WTC11 (cell line): ENCODE data around the gene UGT1A1.

Experiments
- ATF1 ChIP-seq: sonication (generic); formaldehyde crosslinking; IDR thresholded peaks from 2 replicates; pipeline ENCODE4 v1.8.1; 2023; ENCODE audit warnings: mild to moderate bottlenecking, moderate library complexity, missing genetic modification reagents
- CREM ChIP-seq: sonication (generic); formaldehyde crosslinking; IDR thresholded peaks from 2 replicates; pipeline ENCODE4 v1.8.1; 2022; ENCODE audit warnings: mild to moderate bottlenecking, missing genetic modification reagents, moderate library complexity
- ETV6 ChIP-seq: sonication (generic); formaldehyde crosslinking; IDR thresholded peaks from 2 replicates; pipeline ENCODE4 v1.8.1; 2022; ENCODE audit warnings: mild to moderate bottlenecking, missing genetic modification reagents
- FOXJ3 ChIP-seq: sonication (generic); formaldehyde crosslinking; IDR thresholded peaks from 2 replicates; pipeline ENCODE4 v1.9.0; 2021; ENCODE audit warnings: missing genetic modification reagents, mild to moderate bottlenecking, borderline replicate concordance
- KAT7 ChIP-seq: sonication (generic); formaldehyde crosslinking; IDR thresholded peaks from 2 replicates; pipeline ENCODE4 v1.8.1; 2023; ENCODE audit warnings: missing genetic modification reagents, mild to moderate bottlenecking, borderline replicate concordance
- MYBL2 ChIP-seq: sonication (generic); formaldehyde crosslinking; IDR thresholded peaks from 2 replicates; pipeline ENCODE4 v1.8.1; 2023; ENCODE audit warnings: mild to moderate bottlenecking, moderate library complexity, missing genetic modification reagents
- TEAD4 ChIP-seq: sonication (generic); formaldehyde crosslinking; IDR thresholded peaks from 2 replicates; pipeline ENCODE4 v1.8.0; 2022; ENCODE audit warnings: mild to moderate bottlenecking, missing genetic modification reagents
- ZNF416 ChIP-seq: fragments of 250-450 bp; sonication (Bioruptor Pico); IDR thresholded peaks from 2 replicates; pipeline ENCODE4 v1.9.0; 2021; ENCODE audit warnings: mild to moderate bottlenecking, inconsistent platforms
- TF ChIP-seq, protein P1 (sequence below): sonication (generic); formaldehyde crosslinking; IDR thresholded peaks from 2 replicates; pipeline ENCODE4 v1.8.1; 2022; ENCODE audit warnings: mild to moderate bottlenecking, missing genetic modification reagents, moderate library complexity, borderline replicate concordance
- TF ChIP-seq, protein P2 (sequence below): fragments of 200-600 bp; IDR thresholded peaks from 2 replicates; pipeline ENCODE4 v1.8.0; 2022; ENCODE audit warnings: antibody characterized with exemption
- TF ChIP-seq, protein P3 (sequence below): sonication (generic); formaldehyde crosslinking; IDR thresholded peaks from 2 replicates; pipeline ENCODE4 v1.8.0; 2023; ENCODE audit warnings: mild to moderate bottlenecking, missing genetic modification reagents
- TF ChIP-seq, protein P4 (sequence below): sonication (generic); formaldehyde crosslinking; IDR thresholded peaks from 2 replicates; pipeline ENCODE4 v1.8.0; 2022; ENCODE audit warnings: mild to moderate bottlenecking, missing genetic modification reagents

DNA sequence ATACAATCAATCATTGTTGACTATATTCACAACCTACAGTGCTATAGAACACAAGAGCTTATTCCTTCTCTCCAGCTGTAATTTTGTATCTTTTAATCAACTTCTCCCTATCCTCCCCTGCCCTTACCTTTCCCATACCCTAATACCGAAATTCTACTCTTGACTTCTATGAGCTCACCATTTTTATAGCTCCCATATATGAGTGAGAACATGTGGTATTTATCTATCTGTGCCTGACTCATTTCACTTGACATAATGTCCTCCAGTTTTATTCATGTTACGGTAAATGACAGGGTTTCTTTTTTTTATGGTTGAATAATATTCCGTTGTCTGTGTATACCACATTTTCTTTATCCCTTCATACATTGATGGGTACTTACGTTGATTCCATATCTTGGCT, 20.7 kb downstream of the UGT1A1 start:
- TF ChIP-seq FOXJ3 (CRISPR knock-in tag) (no peak), ATF1 (no peak), ETV6 (CRISPR knock-in tag) (no peak), MYBL2 (no peak), CREM (no peak), TEAD4 (no peak), ZNF416 (CRISPR knock-in tag) (no peak), KAT7 (CRISPR knock-in tag) (no peak)
- TF ChIP-seq, protein P1, sequence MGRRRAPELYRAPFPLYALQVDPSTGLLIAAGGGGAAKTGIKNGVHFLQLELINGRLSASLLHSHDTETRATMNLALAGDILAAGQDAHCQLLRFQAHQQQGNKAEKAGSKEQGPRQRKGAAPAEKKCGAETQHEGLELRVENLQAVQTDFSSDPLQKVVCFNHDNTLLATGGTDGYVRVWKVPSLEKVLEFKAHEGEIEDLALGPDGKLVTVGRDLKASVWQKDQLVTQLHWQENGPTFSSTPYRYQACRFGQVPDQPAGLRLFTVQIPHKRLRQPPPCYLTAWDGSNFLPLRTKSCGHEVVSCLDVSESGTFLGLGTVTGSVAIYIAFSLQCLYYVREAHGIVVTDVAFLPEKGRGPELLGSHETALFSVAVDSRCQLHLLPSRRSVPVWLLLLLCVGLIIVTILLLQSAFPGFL (CRISPR knock-in tag), result no peak
- TF ChIP-seq, protein P2, sequence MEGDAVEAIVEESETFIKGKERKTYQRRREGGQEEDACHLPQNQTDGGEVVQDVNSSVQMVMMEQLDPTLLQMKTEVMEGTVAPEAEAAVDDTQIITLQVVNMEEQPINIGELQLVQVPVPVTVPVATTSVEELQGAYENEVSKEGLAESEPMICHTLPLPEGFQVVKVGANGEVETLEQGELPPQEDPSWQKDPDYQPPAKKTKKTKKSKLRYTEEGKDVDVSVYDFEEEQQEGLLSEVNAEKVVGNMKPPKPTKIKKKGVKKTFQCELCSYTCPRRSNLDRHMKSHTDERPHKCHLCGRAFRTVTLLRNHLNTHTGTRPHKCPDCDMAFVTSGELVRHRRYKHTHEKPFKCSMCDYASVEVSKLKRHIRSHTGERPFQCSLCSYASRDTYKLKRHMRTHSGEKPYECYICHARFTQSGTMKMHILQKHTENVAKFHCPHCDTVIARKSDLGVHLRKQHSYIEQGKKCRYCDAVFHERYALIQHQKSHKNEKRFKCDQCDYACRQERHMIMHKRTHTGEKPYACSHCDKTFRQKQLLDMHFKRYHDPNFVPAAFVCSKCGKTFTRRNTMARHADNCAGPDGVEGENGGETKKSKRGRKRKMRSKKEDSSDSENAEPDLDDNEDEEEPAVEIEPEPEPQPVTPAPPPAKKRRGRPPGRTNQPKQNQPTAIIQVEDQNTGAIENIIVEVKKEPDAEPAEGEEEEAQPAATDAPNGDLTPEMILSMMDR, result no peak
- TF ChIP-seq, protein P3, sequence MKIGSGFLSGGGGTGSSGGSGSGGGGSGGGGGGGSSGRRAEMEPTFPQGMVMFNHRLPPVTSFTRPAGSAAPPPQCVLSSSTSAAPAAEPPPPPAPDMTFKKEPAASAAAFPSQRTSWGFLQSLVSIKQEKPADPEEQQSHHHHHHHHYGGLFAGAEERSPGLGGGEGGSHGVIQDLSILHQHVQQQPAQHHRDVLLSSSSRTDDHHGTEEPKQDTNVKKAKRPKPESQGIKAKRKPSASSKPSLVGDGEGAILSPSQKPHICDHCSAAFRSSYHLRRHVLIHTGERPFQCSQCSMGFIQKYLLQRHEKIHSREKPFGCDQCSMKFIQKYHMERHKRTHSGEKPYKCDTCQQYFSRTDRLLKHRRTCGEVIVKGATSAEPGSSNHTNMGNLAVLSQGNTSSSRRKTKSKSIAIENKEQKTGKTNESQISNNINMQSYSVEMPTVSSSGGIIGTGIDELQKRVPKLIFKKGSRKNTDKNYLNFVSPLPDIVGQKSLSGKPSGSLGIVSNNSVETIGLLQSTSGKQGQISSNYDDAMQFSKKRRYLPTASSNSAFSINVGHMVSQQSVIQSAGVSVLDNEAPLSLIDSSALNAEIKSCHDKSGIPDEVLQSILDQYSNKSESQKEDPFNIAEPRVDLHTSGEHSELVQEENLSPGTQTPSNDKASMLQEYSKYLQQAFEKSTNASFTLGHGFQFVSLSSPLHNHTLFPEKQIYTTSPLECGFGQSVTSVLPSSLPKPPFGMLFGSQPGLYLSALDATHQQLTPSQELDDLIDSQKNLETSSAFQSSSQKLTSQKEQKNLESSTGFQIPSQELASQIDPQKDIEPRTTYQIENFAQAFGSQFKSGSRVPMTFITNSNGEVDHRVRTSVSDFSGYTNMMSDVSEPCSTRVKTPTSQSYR (CRISPR knock-in tag), result no peak
- TF ChIP-seq, protein P4, sequence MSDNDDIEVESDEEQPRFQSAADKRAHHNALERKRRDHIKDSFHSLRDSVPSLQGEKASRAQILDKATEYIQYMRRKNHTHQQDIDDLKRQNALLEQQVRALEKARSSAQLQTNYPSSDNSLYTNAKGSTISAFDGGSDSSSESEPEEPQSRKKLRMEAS (CRISPR knock-in tag), result no peak
